CD4-positive, alpha-beta T cell (primary cell): Measurements from ENCODE around the gene FFAR1. TPM values are rescaled to one million over a fixed set of nuclear protein-coding genes. Genes with fewer than 3 reads are reported as not detected.

Source experiments
- ATAC-seq: fragments of 200-7000 bp; cut with Tn5 transposase; one replicate; pipeline ENCODE4 v1.10.0; 2022; ENCODE audit warnings: mild to moderate bottlenecking; ENCODE audit not compliant: poor library complexity
- CTCF ChIA-PET: fragments of 350-600 bp; sonication (Branson Sonifier 250); formaldehyde crosslinking; loops from one replicate; lab custom pipeline; 2021; ENCODE audit warnings: antibody characterized with exemption, inconsistent platforms; lab: Charles Lee
- POLR2A ChIA-PET: fragments of 350-600 bp; sonication (Branson Sonifier 250); formaldehyde crosslinking; loops from one replicate; lab custom pipeline; 2021; ENCODE audit warnings: antibody characterized with exemption, inconsistent platforms; lab: Charles Lee
- DNase-seq, 14 experiments: peaks; one replicate each; pipeline ENCODE4 v3.0.0-alpha.2; 2013 to 2020; ENCODE audit warnings: mixed read lengths in 2 of 14
- H3K27ac ChIP-seq, 2 donors: one replicate each; pipeline versions ENCODE4 v1.5.1 to v1.7.0; 2013; ENCODE audit warnings: low read length in 2 of 2, low read depth in 1 of 2, mild to moderate bottlenecking in 1 of 2
- H3K27me3 ChIP-seq, 2 experiments: 1 replicate in 1 of 2; 2 replicates in 1 of 2; pipeline versions ENCODE4 v1.6.1 to v1.7.0; 2013; ENCODE audit warnings: low read length in 2 of 2, control low read depth in 1 of 2, mild to moderate bottlenecking in 1 of 2, moderate library complexity in 1 of 2; ENCODE audit not compliant: insufficient read depth in 2 of 2, control insufficient read depth in 1 of 2
- H3K36me3 ChIP-seq: one replicate; pipeline ENCODE4 v1.6.1; 2013; ENCODE audit warnings: low read length, control low read depth; ENCODE audit not compliant: insufficient read depth
- H3K4me1 ChIP-seq: one replicate; pipeline ENCODE4 v1.6.1; 2013; ENCODE audit warnings: low read length, control low read depth; ENCODE audit not compliant: insufficient read depth
- H3K4me3 ChIP-seq: one replicate; pipeline ENCODE4 v1.5.1; 2013; ENCODE audit warnings: mild to moderate bottlenecking, low read length, moderate library complexity
- H3K9me3 ChIP-seq, 2 experiments: 1 replicate in 1 of 2; 2 replicates in 1 of 2; pipeline versions ENCODE4 v1.6.1 to v1.7.0; 2013; ENCODE audit warnings: low read length in 2 of 2, mild to moderate bottlenecking in 2 of 2, control low read depth in 1 of 2, moderate library complexity in 1 of 2; ENCODE audit not compliant: control insufficient read depth in 1 of 2, insufficient read depth in 1 of 2
- H3K27ac Mint-ChIP-seq: one replicate; pipeline ENCODE4 v1.8.0; 2020; ENCODE audit warnings: mixed read lengths
- H3K27me3 Mint-ChIP-seq: one replicate; pipeline ENCODE4 v1.8.0; 2021; ENCODE audit warnings: mixed read lengths
- H3K36me3 Mint-ChIP-seq: one replicate; pipeline ENCODE4 v1.8.0; 2021; ENCODE audit warnings: low read depth, mixed read lengths
- H3K4me1 Mint-ChIP-seq: one replicate; pipeline ENCODE4 v1.8.0; 2021; ENCODE audit warnings: low read depth, mixed read lengths
- H3K4me3 Mint-ChIP-seq: one replicate; pipeline ENCODE4 v1.8.0; 2020; ENCODE audit warnings: mild to moderate bottlenecking, mixed read lengths
- H3K9me3 Mint-ChIP-seq: one replicate; pipeline ENCODE4 v1.8.0; 2020; ENCODE audit warnings: mixed read lengths
- intact Hi-C, 2 experiments: fragments of 100-400 bp; cut with DNase I in 1 of 2; cut with micrococcal nuclease in 1 of 2; formaldehyde crosslinking; loops; one replicate each; pipeline versions ENCODE4 v1.15.1 to v1.9.0; 2023 to 2025; cut with DNase I, micrococcal nuclease
- total RNA-seq, 174 experiments: library from RNA in 2 of 174; stranded (reverse) in 2 of 174; gene quantifications; one replicate each; pipeline ENCODE4 v1.2.3 and lab custom pipeline; 2021 to 2026
- TF ChIP-seq, protein P1 (sequence below): fragments of 200-600 bp; IDR thresholded peaks from one replicate; pipeline ENCODE4 v1.8.0; 2022; ENCODE audit warnings: antibody characterized with exemption, mild to moderate bottlenecking

FFAR1 gene
- total RNA-seq, 2 experiments from 2014 or later: not detected

- CTCF ChIA-PET: no interaction called here
- Mint-ChIP-seq H3K4me3 (no peak overlapping the region), H3K36me3 (no peaks in the 10 kb centered on the region), H3K4me1 (no peaks in the 10 kb centered on the region), H3K27ac (no peak overlapping the region), H3K9me3 (no peaks in the 10 kb centered on the region), H3K27me3 (no peaks in the 10 kb centered on the region)
- Histone ChIP-seq H3K27me3 (no peaks in the 10 kb centered on the region), H3K27ac (no peak overlapping the region), H3K4me1 (no peaks in the 10 kb centered on the region), H3K4me3 (no peak overlapping the region), H3K36me3 (no peaks in the 10 kb centered on the region), H3K9me3 (no peaks in the 10 kb centered on the region)
- POLR2A ChIA-PET: no interaction called here
- no peak for DNase-seq
- TF ChIP-seq, protein P1, sequence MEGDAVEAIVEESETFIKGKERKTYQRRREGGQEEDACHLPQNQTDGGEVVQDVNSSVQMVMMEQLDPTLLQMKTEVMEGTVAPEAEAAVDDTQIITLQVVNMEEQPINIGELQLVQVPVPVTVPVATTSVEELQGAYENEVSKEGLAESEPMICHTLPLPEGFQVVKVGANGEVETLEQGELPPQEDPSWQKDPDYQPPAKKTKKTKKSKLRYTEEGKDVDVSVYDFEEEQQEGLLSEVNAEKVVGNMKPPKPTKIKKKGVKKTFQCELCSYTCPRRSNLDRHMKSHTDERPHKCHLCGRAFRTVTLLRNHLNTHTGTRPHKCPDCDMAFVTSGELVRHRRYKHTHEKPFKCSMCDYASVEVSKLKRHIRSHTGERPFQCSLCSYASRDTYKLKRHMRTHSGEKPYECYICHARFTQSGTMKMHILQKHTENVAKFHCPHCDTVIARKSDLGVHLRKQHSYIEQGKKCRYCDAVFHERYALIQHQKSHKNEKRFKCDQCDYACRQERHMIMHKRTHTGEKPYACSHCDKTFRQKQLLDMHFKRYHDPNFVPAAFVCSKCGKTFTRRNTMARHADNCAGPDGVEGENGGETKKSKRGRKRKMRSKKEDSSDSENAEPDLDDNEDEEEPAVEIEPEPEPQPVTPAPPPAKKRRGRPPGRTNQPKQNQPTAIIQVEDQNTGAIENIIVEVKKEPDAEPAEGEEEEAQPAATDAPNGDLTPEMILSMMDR: no peak
- intact Hi-C loops: no loop called here
- ATAC-seq: no peak
Measured at GRCh38 chr19:35305181-35305580, 42.5 kb upstream of the FFAR1 start.

- H3K36me3 Mint-ChIP-seq: no peaks in the 10 kb centered on the region
- ChIA-PET POLR2A (no interaction called here), CTCF (interaction anchor here (0.6 kb wide), 1 partner anchor 142 kb away, joined by 4 read pairs; no protein-coding TSS in a partner anchor)
- intact Hi-C loops: no loop called here
- Histone ChIP-seq H3K36me3 (no peaks in the 10 kb centered on the region), H3K4me1 (no peaks in the 10 kb centered on the region), H3K27me3 (no peaks in the 10 kb centered on the region), H3K27ac (no peak overlapping the region), H3K9me3 (no peaks in the 10 kb centered on the region), H3K4me3 (no peak overlapping the region)
- no peak overlapping the region for H3K27ac Mint-ChIP-seq
- no peak overlapping the region for H3K4me3 Mint-ChIP-seq
- H3K9me3 Mint-ChIP-seq: no peaks in the 10 kb centered on the region
- TF ChIP-seq, protein P1: no peak
- no peaks in the 10 kb centered on the region for H3K4me1 Mint-ChIP-seq
- DNase-seq (no peak), ATAC-seq (no peak)
- H3K27me3 Mint-ChIP-seq: no peaks in the 10 kb centered on the region
Measured at GRCh38 chr19:35306473-35307246, 41.0 kb upstream of the FFAR1 start.

DNA sequence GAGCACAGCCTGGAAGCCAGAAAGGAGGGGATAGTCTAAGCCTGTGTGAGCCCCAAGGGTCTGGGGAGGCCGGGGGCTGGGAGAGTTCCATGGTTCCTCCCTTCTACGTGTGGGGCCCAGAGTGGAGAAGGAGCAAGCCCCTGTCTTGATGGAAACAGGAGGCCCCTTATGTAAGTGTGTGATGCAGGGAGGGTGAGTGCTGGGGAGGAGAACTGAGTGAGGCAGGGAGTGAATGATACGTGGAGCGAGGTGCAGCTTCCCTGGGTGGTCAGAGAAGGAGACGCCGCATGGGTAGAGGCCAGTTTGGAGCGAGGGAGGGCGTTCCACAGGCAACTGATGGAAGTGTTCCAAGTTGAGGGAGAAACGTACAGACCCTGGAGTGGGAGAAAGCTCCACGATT is 39.8 kb upstream of the FFAR1 start:
- Mint-ChIP-seq H3K4me3 (no peak overlapping the region), H3K9me3 (no peaks in the 10 kb centered on the region), H3K36me3 (no peaks in the 10 kb centered on the region), H3K27me3 (no peaks in the 10 kb centered on the region), H3K27ac (no peak overlapping the region), H3K4me1 (no peaks in the 10 kb centered on the region)
- CTCF ChIA-PET: no interaction called here
- Histone ChIP-seq H3K9me3 (no peaks in the 10 kb centered on the region), H3K4me3 (no peak overlapping the region), H3K4me1 (no peaks in the 10 kb centered on the region), H3K27ac (no peak overlapping the region), H3K36me3 (no peaks in the 10 kb centered on the region), H3K27me3 (no peaks in the 10 kb centered on the region)
- POLR2A ChIA-PET: no interaction called here
- TF ChIP-seq, protein P1: no peak
- no peak for ATAC-seq
- no peak for DNase-seq
- intact Hi-C loops: no loop called here
